Measurements from ENCODE around the gene INO80E. TPM values are rescaled to one million over a fixed set of nuclear protein-coding genes. Genes with fewer than 3 reads are reported as not detected.

Gene INO80E
- total and polyA plus RNA-seq, 7 donors: 30.5 to 86.9 (median 43.3) TPM

GRCh38 chr16:29987371-29988085, 8.5 kb upstream of the INO80E start:
- 92 to 93% (median 92%) methylated on average over 27 to 35 of the region's 35 CpGs for WGBS, 3 donors
- Histone ChIP-seq H3K4me1 (no peaks in the 10 kb centered on the region), H3K4me3 (no peak overlapping the region), H3K27ac (no peak overlapping the region), H3K36me3 (ENCODE audit: insufficient read depth in 1 of 2, low read depth in 1 of 2) (peaks cover 19 to 100% of the 10 kb centered on the region in 2 donors), H3K27me3 (ENCODE audit: insufficient read depth in 3 of 3, low read length in 2 of 3) (no peaks in the 10 kb centered on the region), H3K9me3 (no peaks in the 10 kb centered on the region)
- TF ChIP-seq CTCF (IDR thresholded peaks at IDR 0.05): no peak
- DNase-seq (no peak), ATAC-seq (no peak)
- intact Hi-C loops (cut with DNase I): no loop called here

- Histone ChIP-seq H3K27ac (no peak overlapping the region), H3K4me3 (no peak overlapping the region), H3K27me3 (ENCODE audit: insufficient read depth in 3 of 3, low read length in 2 of 3) (no peaks in the 10 kb centered on the region), H3K36me3 (ENCODE audit: insufficient read depth in 1 of 2, low read depth in 1 of 2) (peaks cover 19 to 100% of the 10 kb centered on the region in 2 donors), H3K4me1 (no peaks in the 10 kb centered on the region), H3K9me3 (no peaks in the 10 kb centered on the region)
- TF ChIP-seq CTCF (IDR thresholded peaks at IDR 0.05): no peak
- intact Hi-C loops (cut with DNase I): no loop called here
- no peak for DNase-seq
- 80 to 90% (median 86%) methylated on average over 16 to 17 of the region's 17 CpGs for WGBS, 3 donors
- no peak for ATAC-seq
These were observed 7.5 kb upstream of the INO80E start for GRCh38 chr16:29988346-29989075.

GRCh38 chr16:29989111-29989858, 6.8 kb upstream of the INO80E start:
- H3K4me1 ChIP-seq: peaks cover 5% of the 10 kb centered on the region
- TF ChIP-seq CTCF (IDR thresholded peaks at IDR 0.05): no peak
- ATAC-seq (no peak), DNase-seq (no peak)
- H3K9me3 ChIP-seq: no peaks in the 10 kb centered on the region
- intact Hi-C loops (cut with DNase I): no loop called here
- peaks cover 19 to 100% of the 10 kb centered on the region in 2 donors for H3K36me3 ChIP-seq (ENCODE audit: insufficient read depth in 1 of 2, low read depth in 1 of 2)
- WGBS, 3 donors: 82 to 83% (median 82%) methylated on average over 23 of the region's 23 CpGs
- no peaks in the 10 kb centered on the region for H3K27me3 ChIP-seq (ENCODE audit: insufficient read depth in 3 of 3, low read length in 2 of 3)
- H3K4me3 ChIP-seq: no peak overlapping the region
- H3K27ac ChIP-seq: no peak overlapping the region

- WGBS, 3 donors: 90 to 96% (median 96%) methylated on average over 2 of the region's 2 CpGs
- DNase-seq (no peak), ATAC-seq (no peak)
- Histone ChIP-seq H3K27me3 (ENCODE audit: insufficient read depth in 3 of 3, low read length in 2 of 3) (no peaks in the 10 kb centered on the region), H3K27ac (no peak overlapping the region), H3K9me3 (no peaks in the 10 kb centered on the region), H3K4me1 (peaks cover 13% of the 10 kb centered on the region), H3K36me3 (ENCODE audit: insufficient read depth in 1 of 2, low read depth in 1 of 2) (peaks cover 17 to 94% of the 10 kb centered on the region in 2 donors), H3K4me3 (no peak overlapping the region)
- intact Hi-C loops (cut with DNase I): no loop called here
- TF ChIP-seq CTCF (IDR thresholded peaks at IDR 0.05): no peak
These were observed 6.0 kb upstream of the INO80E start for GRCh38 chr16:29990034-29990433.
